ENCODE results near the gene EFHD2.
"Not testable (repeated sequence)": the region's sequence is repeated elsewhere in the genome, so short reads cannot be mapped to it uniquely, and the experiment has no call there.

The EFHD2 gene

DNA sequence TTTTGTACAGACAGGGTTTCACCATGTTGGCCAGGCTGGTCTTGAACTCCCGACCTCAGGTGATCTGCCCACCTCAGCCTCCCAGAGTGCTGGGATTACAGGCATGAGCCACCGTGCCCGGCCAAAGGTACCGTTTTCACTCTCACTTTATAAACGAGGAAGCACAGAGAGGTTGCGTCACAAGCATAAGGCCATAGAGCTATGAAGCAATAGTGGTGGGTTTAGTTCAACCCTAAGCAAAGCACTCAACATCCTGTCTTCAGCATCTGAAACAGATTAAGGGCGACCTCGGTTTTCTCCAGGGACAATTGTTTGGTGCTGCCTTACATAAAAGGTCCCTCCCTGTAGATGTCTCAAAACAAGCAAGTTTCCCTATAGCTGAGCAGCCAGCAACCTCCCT, 25.1 kb downstream of the EFHD2 start:
- not testable (repeated sequence) for DNase-seq

DNA sequence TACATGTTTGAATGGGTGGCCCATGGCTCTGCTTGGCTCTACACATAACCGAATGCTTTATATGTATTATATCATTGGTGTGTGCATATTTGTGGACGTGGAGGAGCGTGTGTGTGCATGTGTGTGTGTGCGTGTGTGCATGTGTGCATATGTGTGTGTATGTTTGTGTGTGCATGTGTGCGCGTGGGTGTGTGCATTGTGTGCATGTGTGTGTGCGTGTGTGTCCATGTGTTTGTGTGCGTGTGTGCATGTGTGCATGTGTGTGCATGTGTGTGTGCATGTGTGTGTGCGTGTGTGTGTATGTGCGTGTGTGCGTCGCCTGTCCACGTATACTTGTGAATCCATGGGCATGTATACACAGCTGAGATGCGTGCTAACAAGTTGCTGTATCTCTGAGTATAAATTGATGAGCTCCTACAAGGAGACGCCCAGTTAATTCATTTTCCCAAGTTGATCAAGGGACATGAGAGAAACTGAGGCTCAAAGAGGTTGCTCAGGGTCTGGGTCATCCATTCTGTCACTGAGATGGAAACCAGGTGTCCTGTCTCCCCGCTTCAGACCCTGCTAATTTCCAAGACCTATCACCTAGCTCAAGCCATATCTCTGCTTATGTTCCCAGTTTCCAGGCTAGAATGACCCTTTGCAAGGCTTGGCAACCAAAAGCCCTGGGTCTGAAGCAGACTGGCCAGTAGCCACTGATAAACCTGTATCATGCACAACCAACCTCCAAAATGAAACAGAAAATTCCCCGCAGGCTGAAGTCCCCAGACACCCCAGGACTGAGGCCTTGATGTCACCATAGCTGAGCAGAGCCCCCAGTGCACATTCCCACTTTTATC, 25.8 kb downstream of the EFHD2 start:
- DNase-seq = no peak

DNA sequence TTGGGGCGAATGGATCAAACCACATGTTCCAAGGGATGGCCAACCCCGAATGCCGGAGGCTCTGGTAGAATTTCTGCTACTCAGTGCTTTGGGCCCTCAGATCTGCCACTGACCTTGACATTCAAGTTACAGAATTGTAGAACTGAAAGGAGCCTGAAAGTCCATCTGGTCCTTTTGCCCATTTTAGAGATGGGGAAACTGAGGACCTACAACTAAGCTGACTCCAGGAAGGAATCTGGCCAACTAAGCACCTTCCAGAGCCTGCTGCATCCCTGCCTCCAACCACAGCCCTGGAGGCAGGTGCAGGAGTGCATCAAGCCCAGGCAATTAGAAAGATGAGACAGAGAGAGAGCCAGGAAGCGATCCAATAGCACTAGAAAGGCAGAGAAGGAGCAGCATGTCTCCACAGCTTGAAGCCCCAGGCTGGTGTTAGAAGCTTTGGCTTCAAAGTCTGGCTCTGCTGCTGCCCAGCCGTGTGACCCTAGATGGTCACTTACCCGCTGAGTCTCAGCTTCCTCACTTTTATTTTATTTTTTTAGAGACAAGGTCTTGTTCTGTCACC, 27.3 kb downstream of the EFHD2 start:
- no peak for DNase-seq

DNA sequence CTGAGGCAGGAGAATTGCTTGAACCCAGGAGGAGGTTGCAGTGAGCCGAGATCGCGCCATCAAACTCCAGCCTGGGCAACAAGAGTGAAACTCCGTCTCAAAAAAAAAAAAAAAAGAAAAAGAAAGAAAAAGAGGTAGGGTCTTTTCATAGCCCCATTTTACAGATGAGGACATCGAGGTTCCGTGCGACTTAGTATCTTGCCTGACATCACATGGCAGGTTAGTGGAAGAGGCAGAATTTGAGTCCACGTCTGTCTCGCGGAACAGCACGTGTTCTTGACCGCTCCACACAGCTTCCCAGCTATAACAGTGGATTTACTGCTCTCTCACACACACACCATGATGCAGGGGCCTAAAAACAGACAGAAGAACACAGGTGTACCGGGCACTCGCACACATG, 29.6 kb downstream of the EFHD2 start:
- DNase-seq = no peak

DNA sequence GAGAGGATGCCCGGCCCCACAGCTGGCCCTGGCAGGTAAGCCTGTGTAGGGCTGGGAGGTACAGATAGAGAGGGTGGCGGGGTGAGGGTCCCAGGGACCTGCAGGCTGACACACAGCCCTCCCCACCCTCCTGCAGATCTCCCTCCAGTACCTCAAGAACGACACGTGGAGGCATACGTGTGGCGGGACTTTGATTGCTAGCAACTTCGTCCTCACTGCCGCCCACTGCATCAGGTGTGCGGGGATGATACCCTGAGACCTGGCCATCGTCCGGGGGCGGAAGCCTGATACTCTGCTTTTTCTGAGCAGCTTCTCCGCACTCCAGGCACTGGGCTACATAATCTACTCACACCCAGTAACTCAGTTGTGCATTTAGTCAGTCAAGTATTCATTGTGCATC, 30.7 kb downstream of the EFHD2 start:
- DNase-seq = no peak

DNA sequence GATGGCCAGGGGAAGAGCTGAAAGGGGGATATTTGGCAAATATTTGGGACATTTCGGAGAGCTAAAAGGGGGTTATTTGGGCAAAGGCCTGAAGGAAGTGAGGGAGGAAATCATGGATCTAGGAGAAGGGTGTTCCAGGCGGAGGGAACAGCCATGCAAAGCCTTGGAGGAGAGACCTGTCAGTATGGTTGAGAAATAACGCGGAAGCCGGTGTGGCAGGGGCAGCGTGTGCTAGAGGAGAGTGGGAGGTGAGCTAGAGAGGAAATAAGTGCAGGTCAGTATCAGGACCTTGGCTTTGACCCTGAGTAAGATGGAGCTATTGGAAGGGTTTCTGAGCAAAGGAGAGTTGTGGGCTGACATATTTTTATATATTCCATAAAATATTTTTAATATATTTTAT, 31.6 kb downstream of the EFHD2 start:
- no peak for DNase-seq

DNA sequence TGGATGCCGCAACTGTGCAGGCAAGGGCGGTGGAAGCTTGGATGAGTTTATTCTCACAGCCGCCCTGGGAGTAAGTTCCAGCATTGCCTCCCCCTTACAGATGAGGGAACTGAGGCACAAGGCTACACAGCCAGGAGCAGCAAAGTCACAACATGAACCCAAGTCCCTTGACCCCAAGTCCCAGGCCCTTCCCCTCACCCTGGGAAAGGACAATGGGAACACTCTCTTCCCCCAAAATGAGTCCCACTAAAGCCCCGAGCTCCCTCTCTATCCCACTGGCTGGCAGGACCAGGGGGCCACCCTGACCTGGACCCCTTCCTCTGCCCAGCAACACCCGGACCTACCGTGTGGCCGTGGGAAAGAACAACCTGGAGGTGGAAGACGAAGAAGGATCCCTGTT, 32.4 kb downstream of the EFHD2 start:
- DNase-seq = no peak

DNA sequence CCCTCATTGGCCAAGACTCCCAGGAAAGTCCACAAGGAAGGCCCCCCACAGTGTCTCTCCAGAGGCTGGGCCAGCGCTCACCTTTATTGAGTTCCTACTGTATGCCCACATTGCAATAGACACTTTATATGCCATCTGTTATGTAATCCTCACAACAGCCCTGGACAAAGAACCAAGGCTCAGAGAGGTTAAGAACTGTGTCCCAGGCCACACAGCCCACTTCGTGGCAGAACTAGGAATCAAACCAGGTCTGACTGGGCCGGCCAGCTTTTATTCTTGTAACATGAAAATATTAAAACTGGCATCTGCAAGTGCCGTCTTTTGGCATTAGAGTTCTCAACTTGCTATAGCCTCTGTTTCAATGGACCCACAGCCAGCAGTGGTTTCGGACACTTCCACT, 33.1 kb downstream of the EFHD2 start:
- DNase-seq = no peak

DNA sequence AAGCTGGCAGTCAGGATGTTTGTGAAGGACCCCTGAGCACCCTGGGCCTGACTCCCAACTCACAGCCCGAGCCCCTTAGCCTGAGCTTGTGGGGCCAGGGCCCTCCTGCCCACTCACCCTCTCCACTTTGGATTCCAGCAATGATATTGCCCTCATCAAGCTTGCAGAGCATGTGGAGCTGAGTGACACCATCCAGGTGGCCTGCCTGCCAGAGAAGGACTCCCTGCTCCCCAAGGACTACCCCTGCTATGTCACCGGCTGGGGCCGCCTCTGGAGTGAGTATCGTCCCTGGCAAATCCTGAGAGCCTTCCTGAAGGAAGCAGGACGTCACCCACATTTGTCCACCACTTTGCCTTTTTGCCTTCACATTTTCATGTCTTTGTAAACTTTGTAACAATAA, 33.6 kb downstream of the EFHD2 start:
- DNase-seq = no peak

DNA sequence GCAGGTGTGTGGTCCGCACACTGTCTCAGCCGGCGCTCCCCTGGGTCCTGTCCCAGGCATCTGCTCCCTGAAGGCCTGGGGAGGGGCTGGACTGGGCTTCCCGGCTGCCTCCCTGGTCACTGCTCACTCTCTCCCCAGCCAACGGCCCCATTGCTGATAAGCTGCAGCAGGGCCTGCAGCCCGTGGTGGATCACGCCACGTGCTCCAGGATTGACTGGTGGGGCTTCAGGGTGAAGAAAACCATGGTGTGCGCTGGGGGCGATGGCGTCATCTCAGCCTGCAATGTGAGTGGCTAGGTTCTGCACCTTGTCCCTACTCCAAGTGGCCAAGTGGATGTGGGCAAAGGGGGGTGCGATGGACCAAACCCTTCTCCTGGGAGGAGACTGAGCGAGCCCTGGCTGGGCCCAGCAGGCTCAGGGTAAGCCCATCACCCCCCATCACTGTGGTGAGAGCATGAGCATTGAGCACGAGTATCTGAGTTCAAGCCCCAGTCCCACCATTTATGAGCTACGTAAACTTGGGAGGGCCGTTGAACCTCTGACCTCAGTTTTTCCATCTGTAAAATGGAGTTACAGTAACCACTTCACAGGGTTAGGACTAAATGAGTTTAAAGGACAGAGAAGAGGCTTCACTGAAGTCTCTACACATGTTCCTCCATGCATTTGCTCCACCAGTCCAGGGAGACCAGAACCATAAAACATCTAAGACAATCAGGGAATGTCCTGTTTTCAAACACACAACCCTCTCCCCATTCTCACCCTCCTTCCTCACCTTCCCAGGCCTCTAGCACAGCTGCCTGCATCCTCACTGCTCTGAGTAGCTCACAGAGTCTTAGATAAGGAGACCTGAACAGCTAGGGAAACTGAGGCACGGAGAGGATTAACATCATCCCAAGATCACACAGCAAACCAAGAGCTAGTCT, 35.0 kb downstream of the EFHD2 start:
- DNase-seq = no peak

DNA sequence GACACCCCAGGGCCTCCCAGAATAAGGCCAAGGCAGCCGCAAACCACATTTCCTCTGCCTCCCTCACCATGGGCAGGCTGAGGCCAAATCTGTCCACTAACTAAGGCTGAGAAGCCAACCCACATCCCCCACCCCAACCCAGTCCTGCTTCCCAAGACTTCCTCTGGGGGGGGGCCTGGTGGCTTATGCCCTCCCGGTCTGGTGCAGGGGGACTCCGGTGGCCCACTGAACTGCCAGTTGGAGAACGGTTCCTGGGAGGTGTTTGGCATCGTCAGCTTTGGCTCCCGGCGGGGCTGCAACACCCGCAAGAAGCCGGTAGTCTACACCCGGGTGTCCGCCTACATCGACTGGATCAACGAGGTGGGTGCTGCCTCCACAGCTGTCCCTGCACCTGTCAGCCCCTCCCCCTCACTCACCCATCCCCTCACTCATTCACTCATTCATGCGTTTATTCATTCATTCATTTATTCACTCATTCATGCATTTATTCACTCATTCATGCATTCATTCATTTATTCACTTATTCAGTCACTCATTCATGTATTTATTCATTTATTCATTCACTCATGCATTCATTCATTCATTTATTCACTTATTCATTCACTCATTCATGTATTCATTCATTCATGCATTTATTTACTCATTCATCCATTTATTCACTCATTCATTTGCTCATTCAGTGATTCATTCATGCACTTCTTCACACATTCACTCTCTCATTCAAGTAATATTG, 35.9 kb downstream of the EFHD2 start:
- DNase-seq = no peak

DNA sequence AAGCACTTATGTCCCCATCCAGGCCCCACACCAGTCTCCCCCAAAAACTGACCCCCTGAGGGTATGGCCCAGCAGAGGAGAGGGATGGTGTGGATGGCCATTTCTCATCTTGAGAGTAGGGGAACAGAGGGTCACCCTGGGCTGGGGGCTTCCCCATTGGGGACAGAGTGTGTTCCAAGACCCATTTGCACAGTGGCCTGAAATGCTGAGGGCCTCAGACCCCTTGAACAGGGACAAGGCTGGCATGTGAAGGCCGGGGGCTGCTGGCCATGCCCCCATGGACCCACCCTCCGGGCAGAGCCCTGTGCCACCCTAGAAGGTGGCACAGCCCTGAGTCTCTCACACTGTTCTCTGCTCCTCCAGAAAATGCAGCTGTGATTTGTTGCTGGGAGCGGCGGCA, 36.5 kb downstream of the EFHD2 start:
- no peak for DNase-seq

DNA sequence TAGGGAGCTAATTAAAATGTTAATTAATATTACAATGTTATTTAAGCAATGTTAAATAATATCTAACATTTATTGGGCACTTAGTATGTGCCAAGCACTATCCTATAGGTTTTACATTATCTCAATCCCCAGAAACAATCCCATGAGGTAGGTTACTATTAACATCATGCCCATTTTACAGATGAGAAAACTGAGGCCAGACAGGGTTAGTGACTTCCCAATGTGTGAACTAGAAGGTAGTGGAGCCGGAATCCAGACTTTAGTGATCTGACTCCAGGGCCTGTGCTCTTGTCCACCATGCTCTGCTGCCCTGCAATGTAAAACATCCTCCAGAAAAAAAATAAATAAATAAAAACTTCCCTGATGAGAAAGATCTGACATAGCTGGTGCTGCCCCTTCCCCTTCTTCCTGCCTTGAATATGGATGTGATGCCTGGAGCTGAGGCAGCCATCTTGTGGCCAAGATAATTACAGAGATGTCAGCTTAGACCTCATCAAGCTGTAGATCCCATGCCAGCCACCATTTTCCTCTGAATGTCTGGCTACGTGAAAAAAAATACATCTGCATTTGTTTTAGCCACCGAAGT, 39.3 kb downstream of the EFHD2 start:
- no peak for DNase-seq

DNA sequence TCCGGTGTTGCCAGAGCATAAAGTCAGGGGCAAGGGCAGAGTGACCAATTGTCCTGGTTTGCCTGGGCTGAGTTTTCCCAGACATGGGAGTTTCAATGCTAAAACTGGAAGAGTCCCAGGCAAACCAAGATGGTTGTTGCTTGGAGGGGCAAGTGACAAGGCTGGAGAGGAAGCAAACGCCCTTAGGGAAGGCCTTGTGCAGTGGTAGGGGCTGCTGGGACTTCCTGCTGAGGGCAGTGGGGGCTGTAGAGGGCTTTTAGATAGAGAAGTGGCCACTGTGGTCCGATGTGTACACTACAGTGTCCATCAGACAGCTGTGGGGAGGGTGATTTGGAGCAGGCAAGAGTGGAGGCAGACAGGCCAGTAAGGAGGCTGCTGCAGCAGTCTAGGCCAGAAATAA, 39.9 kb downstream of the EFHD2 start:
- DNase-seq = no peak

DNA sequence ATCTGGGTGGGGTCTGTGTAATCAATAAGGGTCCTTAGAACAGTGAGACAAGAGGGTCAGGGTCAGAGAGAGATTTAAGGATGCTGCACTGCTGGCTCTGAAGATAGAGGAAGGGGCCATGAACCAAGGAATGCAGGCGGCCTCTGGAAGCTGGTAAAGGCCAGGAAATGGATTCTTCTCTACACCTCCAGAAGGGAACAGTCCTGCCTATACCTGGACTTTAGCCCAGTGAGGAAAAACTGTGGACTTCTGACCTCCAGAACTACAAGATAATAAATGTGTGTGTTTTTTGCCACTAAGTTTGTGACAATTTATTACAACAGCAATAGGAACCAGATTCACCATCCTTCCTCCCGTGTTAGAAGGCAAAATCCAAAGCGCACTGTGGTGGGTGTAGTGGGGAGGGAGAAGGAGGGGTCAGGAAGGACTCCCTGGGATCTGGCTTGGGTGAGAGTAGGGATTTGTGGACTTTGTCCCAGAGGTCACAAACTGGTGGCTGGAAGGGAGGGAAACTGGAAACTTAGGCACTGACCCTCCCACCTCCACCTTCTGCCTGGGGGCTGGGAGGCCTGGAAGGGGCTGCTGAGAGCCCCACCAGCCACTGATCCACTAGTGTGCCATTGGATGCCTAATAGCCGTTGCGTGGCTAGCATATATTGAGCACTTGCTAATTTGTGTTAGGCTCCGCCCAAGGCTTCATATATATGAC, 41.5 kb downstream of the EFHD2 start:
- DNase-seq = no peak

DNA sequence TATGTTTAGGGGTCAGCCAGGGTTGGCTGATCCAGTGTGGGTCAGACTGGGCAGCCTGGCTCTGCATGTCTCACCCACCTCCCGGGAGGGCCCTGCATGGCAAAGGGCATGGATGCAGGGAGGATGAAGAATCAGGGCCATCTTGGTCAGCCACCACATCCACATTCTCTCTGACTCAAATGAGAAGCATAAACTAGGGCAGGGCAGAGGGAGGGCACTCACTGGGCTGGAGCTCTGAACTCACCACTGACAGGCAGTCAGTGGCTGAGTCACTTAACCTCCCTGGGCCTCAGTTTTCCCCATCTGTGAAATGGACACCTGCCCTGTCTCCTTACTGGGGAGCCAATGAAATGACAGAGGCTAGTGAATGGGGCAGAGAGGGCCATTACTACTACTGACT, 42.5 kb downstream of the EFHD2 start:
- no peak for DNase-seq

DNA sequence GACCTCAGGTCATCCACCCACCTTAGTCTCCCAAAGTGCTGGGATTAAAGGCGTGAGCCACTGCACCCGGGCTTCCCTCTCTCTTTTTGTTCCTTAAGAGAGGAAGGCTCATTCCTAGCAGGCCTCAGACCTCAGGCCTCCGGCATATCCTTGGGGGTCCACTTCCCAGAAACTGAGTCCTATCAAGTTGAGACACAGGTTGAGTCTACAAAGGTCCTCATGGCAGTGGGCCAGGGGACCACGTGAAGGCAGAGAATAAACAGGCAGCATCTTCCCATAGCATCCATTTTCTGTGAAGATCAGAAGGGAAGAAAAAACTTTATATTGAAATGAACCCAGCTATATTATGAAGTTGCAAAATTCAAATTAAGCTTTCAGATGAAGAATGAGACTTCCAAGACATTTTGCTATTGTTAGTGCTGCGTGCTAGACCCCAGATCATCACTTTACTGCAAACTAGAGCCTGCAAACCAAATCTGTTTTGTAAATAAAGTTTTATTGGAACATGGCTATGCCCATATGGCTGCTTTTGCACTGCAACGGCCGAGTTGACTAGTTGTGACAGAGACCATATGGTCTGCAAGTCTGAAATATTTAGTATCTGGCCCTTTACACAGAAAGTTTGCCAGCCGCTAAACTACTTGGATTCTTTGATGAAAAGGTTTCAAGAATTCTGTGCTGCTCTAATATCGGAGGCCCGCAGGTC, 43.3 kb downstream of the EFHD2 start:
- no peak for DNase-seq

DNA sequence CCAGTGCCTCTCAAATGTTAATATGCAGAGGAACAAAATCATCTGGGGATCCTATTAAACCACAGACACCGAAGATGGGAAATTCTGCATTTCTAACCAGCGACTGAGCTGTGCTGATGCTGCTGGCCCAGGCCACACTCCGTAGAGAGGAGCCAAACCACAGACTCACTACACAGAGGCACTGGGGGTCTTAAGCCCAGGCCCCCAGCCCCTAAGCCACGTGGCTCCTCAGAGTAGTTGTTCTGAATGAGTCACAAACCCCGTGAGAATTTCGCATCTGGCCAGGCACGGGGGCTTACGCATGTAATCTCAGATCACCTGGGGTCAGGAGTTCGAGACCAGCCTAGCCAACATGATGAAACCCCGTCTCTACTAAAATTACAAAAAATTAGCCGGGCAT, 44.0 kb downstream of the EFHD2 start:
- DNase-seq = no peak

DNA sequence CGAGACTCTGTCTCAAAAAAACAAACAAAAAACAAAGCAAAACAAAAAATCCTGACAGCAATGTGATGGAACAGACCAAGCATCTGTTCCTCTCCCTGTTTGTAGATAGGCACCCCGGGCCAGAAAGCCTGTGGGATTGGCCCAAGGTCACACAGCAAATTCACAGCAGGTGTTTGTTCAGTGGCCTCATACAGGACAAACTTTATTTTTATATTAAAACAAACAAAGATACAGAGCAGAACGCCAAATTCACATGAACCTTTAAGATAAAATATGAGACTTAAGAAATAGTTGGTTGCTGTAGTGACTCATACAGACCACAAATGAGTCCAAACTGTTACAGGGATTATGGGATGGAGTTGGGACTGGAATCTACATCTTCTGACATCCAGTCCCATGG, 44.6 kb downstream of the EFHD2 start:
- DNase-seq = no peak

DNA sequence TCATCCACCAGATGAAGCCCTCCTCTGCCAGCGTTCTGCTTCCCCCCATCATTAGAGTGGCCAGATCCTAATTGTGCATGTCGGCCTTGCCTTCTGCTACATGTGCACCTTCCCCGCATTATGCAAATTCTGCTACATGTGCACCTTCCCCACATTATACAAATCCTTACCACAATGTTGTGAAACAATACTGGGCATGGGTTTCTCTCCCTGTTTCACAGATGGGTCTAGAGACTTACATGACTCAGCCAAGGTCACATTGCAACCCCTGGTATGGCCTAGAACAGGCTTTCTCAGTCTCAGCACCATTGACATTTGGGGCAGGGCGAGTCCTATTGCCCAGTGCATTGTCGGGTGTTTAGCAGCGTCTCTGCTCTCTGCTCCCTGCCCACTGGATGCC, 45.8 kb downstream of the EFHD2 start:
- DNase-seq = no peak

DNA sequence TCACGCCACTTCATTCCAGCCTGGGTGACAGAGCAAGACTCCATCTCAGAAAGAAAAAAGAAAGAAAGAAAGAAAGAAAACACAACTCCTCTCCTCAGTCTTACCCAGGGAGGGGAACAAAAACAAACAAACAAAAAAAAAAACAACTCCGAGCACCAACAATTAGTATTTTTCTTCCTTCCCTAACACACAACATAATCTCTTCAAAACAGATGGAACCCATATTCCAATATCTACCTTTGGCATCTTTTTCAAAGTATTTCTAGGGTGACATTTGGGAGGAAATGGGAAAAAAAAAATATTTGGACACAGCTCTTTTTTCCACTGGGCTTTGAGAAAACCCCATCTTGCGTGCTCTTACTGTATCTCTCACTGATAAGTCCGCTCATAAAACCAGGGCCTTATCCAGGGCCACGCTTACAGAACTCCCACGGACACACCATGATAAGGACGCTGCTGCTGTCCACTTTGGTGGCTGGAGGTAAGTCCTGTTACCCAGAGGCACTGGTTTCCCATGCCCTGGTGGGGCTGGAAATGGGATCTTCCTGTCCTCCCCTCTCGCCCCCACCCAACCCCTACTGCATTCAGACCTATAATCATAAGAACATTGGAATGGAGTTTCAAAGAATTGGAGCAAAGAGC, 46.7 kb downstream of the EFHD2 start, which contains the start of gene CELA2A:
TSS of gene CELA2A (plus strand) at position 420 of the 642 bp plus-strand sequence. CDS start at position 442, 22 bp downstream.
- DNase-seq = no peak

All from NCI-H187 (cell line).